Measurements from ENCODE around the gene ZNF789. TPM values are rescaled to one million over a fixed set of nuclear protein-coding genes. Genes with fewer than 3 reads are reported as not detected.

The ZNF789 gene
- total and polyA plus RNA-seq, 10 of the 15 experiments (the other 5 are each of a cell fraction or from before 2014, with no cell fraction given): 5.6 to 44.6 (median 21.3) TPM

DNA sequence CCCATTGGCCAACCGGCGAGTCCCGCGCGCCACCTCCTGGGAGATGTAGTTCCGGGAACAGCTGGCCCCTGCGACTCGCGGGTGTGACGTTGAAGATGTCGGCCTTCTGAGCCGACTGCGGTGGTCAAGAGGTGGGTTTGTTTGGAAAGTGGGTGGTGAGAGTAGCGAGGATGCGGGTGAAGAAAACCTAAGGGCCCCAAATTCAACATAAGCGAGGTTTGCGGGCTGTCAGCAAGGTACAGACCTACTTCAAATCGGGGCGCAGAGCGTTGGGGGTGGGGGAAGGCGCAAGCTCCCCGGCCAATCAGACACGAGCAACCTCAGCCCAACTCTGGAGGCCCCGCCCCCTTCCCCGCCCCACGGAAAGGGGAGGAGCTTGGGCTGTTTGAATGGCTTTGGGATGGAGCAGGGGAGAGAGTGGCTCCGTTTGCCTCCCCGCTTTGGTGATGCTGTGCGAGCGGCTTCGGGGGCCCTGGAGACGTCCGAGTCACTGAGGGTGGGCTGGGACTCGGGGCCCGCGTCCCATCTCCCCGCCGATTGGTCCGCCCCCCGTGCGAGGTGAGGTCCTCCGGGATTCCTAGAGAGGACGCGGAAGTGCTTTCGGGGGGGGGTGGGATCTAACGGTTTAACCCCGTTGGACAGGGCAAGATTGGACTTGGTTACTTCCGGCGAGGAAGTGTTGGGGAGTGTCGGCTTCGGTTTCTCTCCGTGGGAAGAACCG, 32.1 kb downstream of the ZNF789 start, which contains the start of gene ZKSCAN5 (continued):
- TF ChIP-seq, protein P1, sequence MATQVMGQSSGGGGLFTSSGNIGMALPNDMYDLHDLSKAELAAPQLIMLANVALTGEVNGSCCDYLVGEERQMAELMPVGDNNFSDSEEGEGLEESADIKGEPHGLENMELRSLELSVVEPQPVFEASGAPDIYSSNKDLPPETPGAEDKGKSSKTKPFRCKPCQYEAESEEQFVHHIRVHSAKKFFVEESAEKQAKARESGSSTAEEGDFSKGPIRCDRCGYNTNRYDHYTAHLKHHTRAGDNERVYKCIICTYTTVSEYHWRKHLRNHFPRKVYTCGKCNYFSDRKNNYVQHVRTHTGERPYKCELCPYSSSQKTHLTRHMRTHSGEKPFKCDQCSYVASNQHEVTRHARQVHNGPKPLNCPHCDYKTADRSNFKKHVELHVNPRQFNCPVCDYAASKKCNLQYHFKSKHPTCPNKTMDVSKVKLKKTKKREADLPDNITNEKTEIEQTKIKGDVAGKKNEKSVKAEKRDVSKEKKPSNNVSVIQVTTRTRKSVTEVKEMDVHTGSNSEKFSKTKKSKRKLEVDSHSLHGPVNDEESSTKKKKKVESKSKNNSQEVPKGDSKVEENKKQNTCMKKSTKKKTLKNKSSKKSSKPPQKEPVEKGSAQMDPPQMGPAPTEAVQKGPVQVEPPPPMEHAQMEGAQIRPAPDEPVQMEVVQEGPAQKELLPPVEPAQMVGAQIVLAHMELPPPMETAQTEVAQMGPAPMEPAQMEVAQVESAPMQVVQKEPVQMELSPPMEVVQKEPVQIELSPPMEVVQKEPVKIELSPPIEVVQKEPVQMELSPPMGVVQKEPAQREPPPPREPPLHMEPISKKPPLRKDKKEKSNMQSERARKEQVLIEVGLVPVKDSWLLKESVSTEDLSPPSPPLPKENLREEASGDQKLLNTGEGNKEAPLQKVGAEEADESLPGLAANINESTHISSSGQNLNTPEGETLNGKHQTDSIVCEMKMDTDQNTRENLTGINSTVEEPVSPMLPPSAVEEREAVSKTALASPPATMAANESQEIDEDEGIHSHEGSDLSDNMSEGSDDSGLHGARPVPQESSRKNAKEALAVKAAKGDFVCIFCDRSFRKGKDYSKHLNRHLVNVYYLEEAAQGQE (IDR thresholded peaks at IDR 0.05; ENCODE audit: low read depth, low read length): 0 out of 2 replicates have a peak, but pooled peaks have one; percentile 46
- TF ChIP-seq SREBF2 (IDR thresholded peaks at IDR 0.05; ENCODE audit: low read length) (no peak), CEBPB (IDR thresholded peaks at IDR 0.05; ENCODE audit: borderline replicate concordance in 1 of 2, low read depth in 2 of 2, low read length in 2 of 2) (no peak), SRF (IDR thresholded peaks at IDR 0.05; ENCODE audit: low read depth in 2 of 2, low read length in 2 of 2) (peak; percentile 34 to 75; a peak in 1 of 4 replicates), MTA3 (IDR thresholded peaks at IDR 0.05; ENCODE audit: borderline replicate concordance, low read length) (no peak), MXI1 (IDR thresholded peaks at IDR 0.05; ENCODE audit: low read depth, low read length) (peak; percentile 35; the same call in 1 of the 2 replicates), CHD2 (IDR thresholded peaks at IDR 0.05; ENCODE audit: borderline replicate concordance, low read depth, low read length) (peak; percentile 94; the same call in 1 of the 2 replicates), ZSCAN29 (IDR thresholded peaks at IDR 0.05) (no peak), SMAD5 (IDR thresholded peaks at IDR 0.05; ENCODE audit: low read depth) (no peak), ZNF24 (IDR thresholded peaks at IDR 0.05) (no peak), RAD51 (IDR thresholded peaks at IDR 0.05) (no peak), TARDBP (IDR thresholded peaks at IDR 0.05; ENCODE audit: borderline replicate concordance) (0 out of 2 replicates have a peak, but pooled peaks have one; percentile 18), CREM (IDR thresholded peaks at IDR 0.05; ENCODE audit: low read depth) (peak; percentile 91), ASH2L (IDR thresholded peaks at IDR 0.05; ENCODE audit: borderline replicate concordance, low read depth) (no peak), YY1 (IDR thresholded peaks at IDR 0.05; ENCODE audit: low read depth, low read length) (peak; percentile 83), IKZF2 (IDR thresholded peaks at IDR 0.05) (peak; percentile 58 to 60; a peak in 3 of 4 replicates), HDAC2 (IDR thresholded peaks at IDR 0.05) (no peak), ATF7 (IDR thresholded peaks at IDR 0.05; ENCODE audit: low read depth) (peak; percentile 83), ETV6 (conservative IDR thresholded peaks at IDR 0.05 in 1 of 2, IDR thresholded peaks at IDR 0.05 in 1 of 2; ENCODE audit: borderline replicate concordance in 1 of 2, low read depth in 1 of 2) (peak in 1 of 2 experiments; percentile 77; a peak in 2 of 4 replicates)
- TF ChIP-seq, protein P2, sequence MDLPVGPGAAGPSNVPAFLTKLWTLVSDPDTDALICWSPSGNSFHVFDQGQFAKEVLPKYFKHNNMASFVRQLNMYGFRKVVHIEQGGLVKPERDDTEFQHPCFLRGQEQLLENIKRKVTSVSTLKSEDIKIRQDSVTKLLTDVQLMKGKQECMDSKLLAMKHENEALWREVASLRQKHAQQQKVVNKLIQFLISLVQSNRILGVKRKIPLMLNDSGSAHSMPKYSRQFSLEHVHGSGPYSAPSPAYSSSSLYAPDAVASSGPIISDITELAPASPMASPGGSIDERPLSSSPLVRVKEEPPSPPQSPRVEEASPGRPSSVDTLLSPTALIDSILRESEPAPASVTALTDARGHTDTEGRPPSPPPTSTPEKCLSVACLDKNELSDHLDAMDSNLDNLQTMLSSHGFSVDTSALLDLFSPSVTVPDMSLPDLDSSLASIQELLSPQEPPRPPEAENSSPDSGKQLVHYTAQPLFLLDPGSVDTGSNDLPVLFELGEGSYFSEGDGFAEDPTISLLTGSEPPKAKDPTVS (IDR thresholded peaks at IDR 0.05; ENCODE audit: low read depth, low read length): no peak
- TF ChIP-seq, protein P3, sequence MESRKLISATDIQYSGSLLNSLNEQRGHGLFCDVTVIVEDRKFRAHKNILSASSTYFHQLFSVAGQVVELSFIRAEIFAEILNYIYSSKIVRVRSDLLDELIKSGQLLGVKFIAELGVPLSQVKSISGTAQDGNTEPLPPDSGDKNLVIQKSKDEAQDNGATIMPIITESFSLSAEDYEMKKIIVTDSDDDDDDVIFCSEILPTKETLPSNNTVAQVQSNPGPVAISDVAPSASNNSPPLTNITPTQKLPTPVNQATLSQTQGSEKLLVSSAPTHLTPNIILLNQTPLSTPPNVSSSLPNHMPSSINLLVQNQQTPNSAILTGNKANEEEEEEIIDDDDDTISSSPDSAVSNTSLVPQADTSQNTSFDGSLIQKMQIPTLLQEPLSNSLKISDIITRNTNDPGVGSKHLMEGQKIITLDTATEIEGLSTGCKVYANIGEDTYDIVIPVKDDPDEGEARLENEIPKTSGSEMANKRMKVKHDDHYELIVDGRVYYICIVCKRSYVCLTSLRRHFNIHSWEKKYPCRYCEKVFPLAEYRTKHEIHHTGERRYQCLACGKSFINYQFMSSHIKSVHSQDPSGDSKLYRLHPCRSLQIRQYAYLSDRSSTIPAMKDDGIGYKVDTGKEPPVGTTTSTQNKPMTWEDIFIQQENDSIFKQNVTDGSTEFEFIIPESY (IDR thresholded peaks at IDR 0.05): no peak
- TF ChIP-seq, protein P4, sequence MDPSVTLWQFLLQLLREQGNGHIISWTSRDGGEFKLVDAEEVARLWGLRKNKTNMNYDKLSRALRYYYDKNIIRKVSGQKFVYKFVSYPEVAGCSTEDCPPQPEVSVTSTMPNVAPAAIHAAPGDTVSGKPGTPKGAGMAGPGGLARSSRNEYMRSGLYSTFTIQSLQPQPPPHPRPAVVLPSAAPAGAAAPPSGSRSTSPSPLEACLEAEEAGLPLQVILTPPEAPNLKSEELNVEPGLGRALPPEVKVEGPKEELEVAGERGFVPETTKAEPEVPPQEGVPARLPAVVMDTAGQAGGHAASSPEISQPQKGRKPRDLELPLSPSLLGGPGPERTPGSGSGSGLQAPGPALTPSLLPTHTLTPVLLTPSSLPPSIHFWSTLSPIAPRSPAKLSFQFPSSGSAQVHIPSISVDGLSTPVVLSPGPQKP (IDR thresholded peaks at IDR 0.05; ENCODE audit: low read depth, low read length): peak; percentile 92
